GM19324 (cell line): ENCODE data around the gene BIN1.

Experiments
- ATAC-seq: cut with Tn5 transposase; IDR thresholded peaks from one replicate; pipeline ENCODE4 v1.9.1; 2021; ENCODE audit warnings: mild to moderate bottlenecking, moderate library complexity; ENCODE audit not compliant: unreplicated experiment, low FRiP score

BIN1 gene

GRCh38 chr2:127080226-127080937 is 26.6 kb downstream of the BIN1 start:
- ATAC-seq, result peak; percentile 0

GRCh38 chr2:127079358-127079920 is 27.5 kb downstream of the BIN1 start:
- no peak for ATAC-seq

GRCh38 chr2:127078666-127079270 is 28.2 kb downstream of the BIN1 start:
- ATAC-seq, result no peak

GRCh38 chr2:127078028-127078427 is 28.9 kb downstream of the BIN1 start:
- ATAC-seq, result no peak

- ATAC-seq, result no peak
Observed at GRCh38 chr2:127076924-127077323, 30.0 kb downstream of the BIN1 start.

- no peak for ATAC-seq
Observed at GRCh38 chr2:127076290-127076689, 30.7 kb downstream of the BIN1 start.

- ATAC-seq, result no peak
Observed at GRCh38 chr2:127075821-127076220, 31.1 kb downstream of the BIN1 start.

- no peak for ATAC-seq
Observed at GRCh38 chr2:127074936-127075335, 32.0 kb downstream of the BIN1 start.

GRCh38 chr2:127074358-127074757 is 32.6 kb downstream of the BIN1 start:
- no peak for ATAC-seq

GRCh38 chr2:127072970-127073369 is 34.0 kb downstream of the BIN1 start:
- no peak for ATAC-seq

GRCh38 chr2:127072396-127072795 is 34.6 kb downstream of the BIN1 start:
- ATAC-seq, result no peak

- no peak for ATAC-seq
Observed at GRCh38 chr2:127071901-127072328, 35.0 kb downstream of the BIN1 start.

- no peak for ATAC-seq
Observed at GRCh38 chr2:127070221-127070620, 36.7 kb downstream of the BIN1 start.

- no peak for ATAC-seq
Observed at GRCh38 chr2:127069536-127069935, 37.4 kb downstream of the BIN1 start.

GRCh38 chr2:127069003-127069402 is 38.0 kb downstream of the BIN1 start:
- ATAC-seq, result no peak

GRCh38 chr2:127068351-127068741 is 38.6 kb downstream of the BIN1 start:
- ATAC-seq, result no peak

GRCh38 chr2:127067620-127068350 is 39.2 kb downstream of the BIN1 start:
- no peak for ATAC-seq

- ATAC-seq, result no peak
Observed at GRCh38 chr2:127066942-127067341, 40.0 kb downstream of the BIN1 start.

GRCh38 chr2:127065940-127066318 is 41.0 kb downstream of the BIN1 start:
- ATAC-seq, result no peak

- no peak for ATAC-seq
Observed at GRCh38 chr2:127065299-127065939, 41.5 kb downstream of the BIN1 start.
